ENCODE measurements around the gene KLRK1. TPM values are rescaled to one million over a fixed set of nuclear protein-coding genes. Genes with fewer than 3 reads are reported as not detected.
"Not testable (repeated sequence)": the region's sequence is repeated elsewhere in the genome, so short reads cannot be mapped to it uniquely, and the experiment has no call there.

The KLRK1 gene
- total and polyA plus RNA-seq, 4 experiments from 2014 or later = 1.3 to 1.9 (median 1.4) TPM

DNA sequence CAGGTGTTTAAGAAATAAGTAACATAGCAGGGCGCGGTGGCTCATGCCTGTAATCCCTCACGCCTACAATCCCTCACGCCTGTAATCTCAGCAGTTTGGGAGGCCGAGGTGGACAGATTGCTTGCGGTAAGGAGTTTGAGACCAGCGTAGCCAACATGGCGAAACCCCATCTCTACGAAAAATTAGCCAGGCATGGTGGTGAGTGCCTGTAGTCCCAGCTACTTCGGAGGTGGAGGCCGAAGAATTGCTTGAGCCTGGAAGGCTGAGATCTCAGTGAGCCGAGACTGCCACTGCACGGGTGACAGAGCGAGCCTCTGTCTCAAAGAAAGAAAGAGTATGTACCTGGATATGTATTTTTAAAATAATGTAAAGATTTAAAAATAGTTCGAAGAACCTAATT lies 6.3 kb upstream of the KLRK1 start:
- H3K36me3 Mint-ChIP-seq; POLR2A ChIA-PET (ENCODE audit: partially characterized antibody); H3K27me3 ChIP-seq (ENCODE audit: insufficient read depth, low read length); H3K9me3 ChIP-seq (ENCODE audit: control insufficient read depth in 1 of 2, low read length in 2 of 2); H3K4me3 Mint-ChIP-seq; H3K4me1 Mint-ChIP-seq; DNase-seq; CTCF ChIA-PET (ENCODE audit: partially characterized antibody); H3K27ac Mint-ChIP-seq; H3K36me3 ChIP-seq (ENCODE audit: insufficient read depth, low read length); H3K4me1 ChIP-seq (ENCODE audit: insufficient read depth, low read length); H3K4me3 ChIP-seq (ENCODE audit: low read length in 2 of 2); H3K9me3 Mint-ChIP-seq; intact Hi-C loops (cut with micrococcal nuclease); H3K27ac ChIP-seq (ENCODE audit: low read depth, low read length): not testable (repeated sequence)
- peaks cover 19 to 25% of the 10 kb centered on the region in 2 donors for H3K27me3 Mint-ChIP-seq

DNA sequence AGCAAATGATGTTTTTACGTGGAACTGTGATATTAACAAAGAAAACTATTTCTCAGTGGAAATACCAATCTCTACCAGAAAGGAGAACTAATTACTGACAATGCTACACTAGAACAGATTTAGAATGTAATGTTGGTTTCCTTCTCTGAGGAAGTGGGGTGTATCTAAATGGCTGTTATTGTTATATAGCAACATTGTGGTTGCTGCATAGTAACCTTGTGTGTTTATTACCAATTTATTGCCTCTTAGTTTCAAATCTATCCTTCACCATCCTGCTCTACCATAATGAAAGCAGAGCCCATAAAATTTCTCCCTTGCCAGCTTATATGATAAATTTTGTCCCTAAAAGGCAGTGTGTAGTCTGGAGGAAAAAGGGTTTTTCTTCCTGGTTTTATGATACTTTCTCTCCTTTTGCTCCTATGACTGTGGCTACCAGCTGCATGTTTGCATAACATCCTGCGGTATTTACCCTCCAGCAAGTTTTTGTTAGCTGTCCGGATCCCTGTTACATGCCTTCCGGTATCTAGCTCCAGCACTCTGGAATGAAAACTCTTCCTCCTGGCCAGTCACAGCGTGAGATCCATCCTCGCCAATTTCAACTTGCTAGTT lies 5.7 kb upstream of the KLRK1 start:
- H3K27ac ChIP-seq (ENCODE audit: low read depth, low read length) = no peak overlapping the region
- H3K4me3 ChIP-seq (ENCODE audit: low read length in 2 of 2) = no peak overlapping the region
- DNase-seq = no peak

DNA sequence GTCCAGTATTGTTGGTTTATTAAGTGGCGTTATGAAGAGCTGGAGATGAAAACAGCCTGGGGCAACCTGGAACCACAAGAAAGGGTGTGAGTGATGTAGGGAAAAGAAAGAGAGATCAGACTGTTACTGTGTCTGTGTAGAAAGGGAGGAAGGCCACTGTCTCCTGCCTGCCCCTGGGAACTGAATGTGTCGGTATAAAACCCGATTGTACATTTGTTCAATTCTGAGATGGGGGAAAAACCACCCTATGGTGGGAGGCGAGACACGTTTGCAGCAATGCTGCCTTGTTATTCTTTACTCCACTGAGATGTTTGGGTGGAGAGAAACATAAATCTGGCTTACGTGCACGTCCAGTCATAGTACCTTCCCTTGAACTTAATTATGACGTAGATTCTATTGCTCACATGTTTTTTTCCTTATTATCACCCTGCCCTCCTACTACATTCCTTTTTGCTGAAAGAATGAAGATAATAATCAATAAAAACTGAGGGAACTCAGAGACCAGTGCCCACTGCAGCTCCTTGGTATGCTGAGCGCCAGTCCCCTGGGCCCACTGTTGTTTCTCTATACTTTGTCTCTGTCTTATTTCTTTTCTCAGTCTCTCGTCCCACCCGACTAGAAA lies 4.8 kb upstream of the KLRK1 start:
- H3K4me3 Mint-ChIP-seq; H3K36me3 Mint-ChIP-seq; DNase-seq; H3K27me3 ChIP-seq (ENCODE audit: insufficient read depth, low read length); H3K4me1 ChIP-seq (ENCODE audit: insufficient read depth, low read length); H3K4me3 ChIP-seq (ENCODE audit: low read length in 2 of 2); H3K27ac ChIP-seq (ENCODE audit: low read depth, low read length); intact Hi-C loops (cut with micrococcal nuclease); CTCF ChIA-PET (ENCODE audit: partially characterized antibody); POLR2A ChIA-PET (ENCODE audit: partially characterized antibody); H3K36me3 ChIP-seq (ENCODE audit: insufficient read depth, low read length); H3K9me3 ChIP-seq (ENCODE audit: control insufficient read depth in 1 of 2, low read length in 2 of 2); H3K27ac Mint-ChIP-seq; H3K9me3 Mint-ChIP-seq; H3K4me1 Mint-ChIP-seq: not testable (repeated sequence)
- H3K27me3 Mint-ChIP-seq = peaks cover 13 to 24% of the 10 kb centered on the region in 2 donors

More for the DNA sequence above, 5.7 kb upstream of the KLRK1 start:
- H3K4me1 Mint-ChIP-seq = no peaks in the 10 kb centered on the region
- ChIA-PET CTCF (ENCODE audit: partially characterized antibody) (no interaction called here), POLR2A (ENCODE audit: partially characterized antibody) (no interaction called here)
- H3K27me3 ChIP-seq (ENCODE audit: insufficient read depth, low read length) = no peaks in the 10 kb centered on the region
- H3K36me3 Mint-ChIP-seq = no peaks in the 10 kb centered on the region
- H3K9me3 Mint-ChIP-seq = no peaks in the 10 kb centered on the region
- no peaks in the 10 kb centered on the region for H3K36me3 ChIP-seq (ENCODE audit: insufficient read depth, low read length)
- peak overlapping the region in 1 of 7 donors; percentile 21 for H3K27ac Mint-ChIP-seq
- H3K4me1 ChIP-seq (ENCODE audit: insufficient read depth, low read length) = no peaks in the 10 kb centered on the region
- H3K4me3 Mint-ChIP-seq = no peak overlapping the region
- intact Hi-C loops (cut with micrococcal nuclease) = no loop called here
- peaks cover 17 to 21% of the 10 kb centered on the region in 2 donors for H3K27me3 Mint-ChIP-seq
- no peaks in the 10 kb centered on the region for H3K9me3 ChIP-seq (ENCODE audit: control insufficient read depth in 1 of 2, low read length in 2 of 2)

DNA sequence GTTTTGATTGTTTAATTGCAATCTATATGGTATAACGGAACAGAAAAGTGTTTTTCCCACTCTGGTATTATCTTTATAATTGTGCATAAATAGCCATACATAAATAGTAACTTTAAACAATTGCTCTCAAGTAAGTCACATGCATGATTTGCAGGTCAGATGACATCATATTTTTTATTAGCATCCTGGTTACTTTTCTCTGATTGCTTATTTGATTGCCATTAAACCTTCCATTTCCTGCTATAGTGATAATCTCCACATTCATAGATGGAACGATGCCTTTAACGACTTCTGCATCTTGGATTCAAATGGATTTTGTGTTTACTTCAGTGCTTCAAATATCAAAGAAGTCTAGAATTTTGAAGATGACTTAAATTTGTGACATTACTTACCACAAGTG lies 3.5 kb upstream of the KLRK1 start:
- Mint-ChIP-seq H3K4me1 (peaks cover 0 to 1% (median 0%) of the 10 kb centered on the region in 4 donors), H3K4me3 (no peak overlapping the region), H3K36me3 (no peaks in the 10 kb centered on the region), H3K27ac (no peak overlapping the region), H3K9me3 (no peaks in the 10 kb centered on the region), H3K27me3 (peaks cover 20 to 24% of the 10 kb centered on the region in 2 donors)
- DNase-seq = no peak
- H3K9me3 ChIP-seq (ENCODE audit: control insufficient read depth in 1 of 2, low read length in 2 of 2) = no peaks in the 10 kb centered on the region
- ChIA-PET POLR2A (ENCODE audit: partially characterized antibody) (no interaction called here), CTCF (ENCODE audit: partially characterized antibody) (no interaction called here)
- no peaks in the 10 kb centered on the region for H3K36me3 ChIP-seq (ENCODE audit: insufficient read depth, low read length)
- H3K27ac ChIP-seq (ENCODE audit: low read depth, low read length) = no peak overlapping the region
- no peaks in the 10 kb centered on the region for H3K4me1 ChIP-seq (ENCODE audit: insufficient read depth, low read length)
- no peaks in the 10 kb centered on the region for H3K27me3 ChIP-seq (ENCODE audit: insufficient read depth, low read length)
- H3K4me3 ChIP-seq (ENCODE audit: low read length in 2 of 2) = no peak overlapping the region
- intact Hi-C loops (cut with micrococcal nuclease) = no loop called here

DNA sequence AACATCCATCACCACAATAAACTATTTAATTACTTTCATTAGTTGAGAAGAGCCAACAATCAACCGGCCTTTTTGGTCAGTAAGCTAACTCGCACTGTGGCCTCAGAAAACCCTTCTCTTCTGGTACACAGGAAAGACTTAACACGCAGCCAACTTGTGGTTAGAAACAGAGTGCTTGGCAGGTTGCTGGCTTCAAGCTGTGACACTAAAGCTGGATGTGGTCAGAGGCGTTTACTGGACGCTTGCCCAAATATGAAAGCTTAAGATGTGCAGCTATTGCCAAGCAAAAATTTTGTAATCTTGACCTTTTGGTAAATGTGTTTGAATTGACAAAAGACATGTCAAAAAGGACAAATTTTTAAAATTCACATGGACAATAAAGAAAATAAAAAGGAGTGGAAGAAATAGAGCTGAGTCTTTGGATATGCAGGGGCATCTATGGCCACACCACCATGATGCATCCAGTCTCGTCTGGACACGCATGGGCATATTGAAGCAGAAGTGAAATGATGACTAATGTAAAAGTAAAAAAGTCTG lies 2.6 kb upstream of the KLRK1 start:
- Mint-ChIP-seq H3K27ac (no peak overlapping the region), H3K9me3 (no peaks in the 10 kb centered on the region), H3K4me3 (no peak overlapping the region), H3K4me1 (peaks cover 0 to 1% (median 0%) of the 10 kb centered on the region in 4 donors), H3K27me3 (peaks cover 19% of the 10 kb centered on the region in 2 donors), H3K36me3 (no peaks in the 10 kb centered on the region)
- CTCF ChIA-PET (ENCODE audit: partially characterized antibody) = no interaction called here
- intact Hi-C loops (cut with micrococcal nuclease) = no loop called here
- Histone ChIP-seq H3K27me3 (ENCODE audit: insufficient read depth, low read length) (no peaks in the 10 kb centered on the region), H3K4me3 (ENCODE audit: low read length in 2 of 2) (no peak overlapping the region), H3K27ac (ENCODE audit: low read depth, low read length) (no peak overlapping the region), H3K36me3 (ENCODE audit: insufficient read depth, low read length) (no peaks in the 10 kb centered on the region), H3K9me3 (ENCODE audit: control insufficient read depth in 1 of 2, low read length in 2 of 2) (no peaks in the 10 kb centered on the region), H3K4me1 (ENCODE audit: insufficient read depth, low read length) (no peaks in the 10 kb centered on the region)
- POLR2A ChIA-PET (ENCODE audit: partially characterized antibody) = no interaction called here
- no peak for DNase-seq

DNA sequence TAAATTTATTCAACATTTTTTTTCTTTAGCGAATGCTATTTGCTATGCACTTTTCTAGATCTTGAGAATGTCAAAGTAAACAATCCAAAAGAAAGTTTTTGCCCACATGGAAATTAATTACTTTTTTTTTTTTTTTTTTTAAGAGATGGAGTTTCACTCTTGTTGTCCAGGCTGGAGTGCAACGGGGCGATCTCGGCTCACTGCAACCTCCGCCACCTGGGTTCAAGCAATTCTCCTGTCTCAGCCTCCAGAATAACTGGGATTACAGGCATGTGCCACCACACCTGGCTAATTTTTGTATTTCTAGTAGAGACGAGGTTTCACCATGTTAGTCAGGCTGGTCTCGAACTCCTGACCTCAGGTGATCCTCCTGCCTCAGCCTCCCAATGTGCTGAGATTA lies 1.1 kb upstream of the KLRK1 start:
- H3K9me3 ChIP-seq (ENCODE audit: control insufficient read depth in 1 of 2, low read length in 2 of 2); intact Hi-C loops (cut with micrococcal nuclease); DNase-seq; H3K9me3 Mint-ChIP-seq; H3K27me3 ChIP-seq (ENCODE audit: insufficient read depth, low read length); H3K4me3 ChIP-seq (ENCODE audit: low read length in 2 of 2); H3K36me3 ChIP-seq (ENCODE audit: insufficient read depth, low read length); H3K36me3 Mint-ChIP-seq; H3K27ac Mint-ChIP-seq; CTCF ChIA-PET (ENCODE audit: partially characterized antibody); POLR2A ChIA-PET (ENCODE audit: partially characterized antibody); H3K4me1 Mint-ChIP-seq; H3K4me3 Mint-ChIP-seq; H3K4me1 ChIP-seq (ENCODE audit: insufficient read depth, low read length); H3K27ac ChIP-seq (ENCODE audit: low read depth, low read length): not testable (repeated sequence)
- peaks cover 19% of the 10 kb centered on the region in 2 donors for H3K27me3 Mint-ChIP-seq

DNA sequence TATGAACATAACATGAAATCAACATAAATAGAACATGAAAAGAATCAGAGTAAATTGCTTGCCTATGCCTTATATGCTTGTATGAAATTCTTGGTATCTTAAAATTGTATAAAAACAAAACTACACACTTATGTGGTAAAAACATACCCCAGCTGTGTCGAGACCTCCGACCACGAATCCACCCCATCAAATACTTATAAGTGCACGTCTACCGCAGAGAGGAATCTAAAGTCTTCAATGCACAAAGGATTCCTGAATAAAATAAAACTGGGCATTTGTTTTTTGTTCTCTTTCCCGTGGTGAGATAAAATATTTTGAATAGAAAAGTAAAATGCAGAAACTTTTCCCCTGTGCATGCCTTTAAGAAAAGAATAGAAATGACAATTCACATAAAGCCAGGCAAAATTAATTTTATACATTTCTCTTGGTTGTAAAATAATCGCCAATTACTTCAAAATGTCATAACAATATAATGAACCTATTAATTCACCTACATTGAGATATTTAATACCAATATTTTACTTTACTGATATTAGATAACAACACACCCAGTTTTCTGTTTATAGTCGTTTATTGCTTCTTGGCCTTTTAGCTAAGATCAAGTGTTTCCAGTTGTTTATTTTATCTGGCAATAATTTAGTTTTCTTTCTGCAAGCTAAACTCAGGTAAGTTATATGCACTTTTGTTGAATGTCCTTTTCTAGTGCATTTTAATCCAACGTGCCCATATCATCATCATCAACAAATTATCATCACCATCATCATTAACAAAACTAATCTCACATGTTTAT lies 1.0 kb downstream of the KLRK1 start:
- Mint-ChIP-seq H3K27ac (no peak overlapping the region), H3K4me3 (peak overlapping the region in 1 of 8 donors; percentile 15), H3K9me3 (peaks cover 0 to 4% (median 0%) of the 10 kb centered on the region in 8 donors), H3K36me3 (no peaks in the 10 kb centered on the region), H3K4me1 (peaks cover 0 to 1% (median 0%) of the 10 kb centered on the region in 4 donors), H3K27me3 (peaks cover 15 to 19% of the 10 kb centered on the region in 2 donors)
- Histone ChIP-seq H3K4me3 (ENCODE audit: low read length in 2 of 2) (no peak overlapping the region), H3K4me1 (ENCODE audit: insufficient read depth, low read length) (no peaks in the 10 kb centered on the region), H3K27ac (ENCODE audit: low read depth, low read length) (no peak overlapping the region), H3K36me3 (ENCODE audit: insufficient read depth, low read length) (no peaks in the 10 kb centered on the region), H3K9me3 (ENCODE audit: control insufficient read depth in 1 of 2, low read length in 2 of 2) (no peaks in the 10 kb centered on the region), H3K27me3 (ENCODE audit: insufficient read depth, low read length) (no peaks in the 10 kb centered on the region)
- CTCF ChIA-PET (ENCODE audit: partially characterized antibody) = no interaction called here
- POLR2A ChIA-PET (ENCODE audit: partially characterized antibody) = no interaction called here
- DNase-seq = no peak
- intact Hi-C loops (cut with micrococcal nuclease) = no loop called here

Measured in CD4-positive, alpha-beta memory T cell (primary cell).